HepG2 (cell line): ENCODE measurements around the gene MYOT. TPM values are rescaled to one million over a fixed set of nuclear protein-coding genes. Genes with fewer than 3 reads are reported as not detected.

ENCODE experiments used
- ATAC-seq: fragments of 200-7000 bp; cut with Tn5 transposase; 3 replicates; pipeline ENCODE4 v1.9.1; 2020; ENCODE audit warnings: mild to moderate bottlenecking, moderate library complexity
- BruUV-seq: library from RNA; stranded (reverse); fragments of 400-500 nt; replicated peaks from 2 replicates; lab custom pipeline; 2021; lab: Mats Ljungman, UMichigan
- CTCF ChIA-PET: fragments of 300-600 bp; formaldehyde crosslinking; extraction: SDS; loops from one replicate; lab custom pipeline; 2021; ENCODE audit warnings: low total read pairs, inconsistent platforms, low intra/inter-chr PET ratio; lab: Yijun Ruan, JAX
- POLR2A ChIA-PET: fragments of 350-600 bp; sonication (Branson Sonifier 250); formaldehyde crosslinking; loops from one replicate; lab custom pipeline; 2020; ENCODE audit warnings: antibody characterized with exemption, inconsistent platforms; lab: Yijun Ruan, JAX
- DNase-seq: peaks from one replicate; pipeline ENCODE4 v3.0.0-alpha.2; 2015; ENCODE audit warnings: low spot score
- FAIRE-seq: peaks from 3 replicates; lab custom pipeline; 2011; peaks lifted over from hg19 to GRCh38; lab: Jason Lieb, UNC
- H2AFZ ChIP-seq: one replicate; pipeline ENCODE4 v1.6.1; 2011; ENCODE audit warnings: low read length, inconsistent platforms
- H3K27ac ChIP-seq: fragments of 300-600 bp; 3 replicates; pipeline ENCODE4 v1.8.0; 2011; ENCODE audit warnings: mixed run types, mild to moderate bottlenecking, mixed read lengths, low read length, inconsistent platforms; ENCODE audit not compliant: insufficient read depth; ENCODE audit errors: extremely low read length
- H3K27me3 ChIP-seq, 2 experiments: fragments of 200-600 bp in 1 of 2; 2 replicates in 1 of 2; 3 replicates in 1 of 2; pipeline versions ENCODE4 v1.6.0 to v1.8.0; 2011; ENCODE audit warnings: low read length in 2 of 2, mild to moderate bottlenecking in 2 of 2, moderate library complexity in 2 of 2, inconsistent platforms in 1 of 2; ENCODE audit not compliant: insufficient read depth in 2 of 2, control insufficient read depth in 1 of 2
- H3K36me3 ChIP-seq, 2 experiments: fragments of 200-600 bp in 1 of 2; replicated peaks in 1 of 2; 2 replicates in 1 of 2; 3 replicates in 1 of 2; pipeline versions ENCODE4 v1.5.1 to v1.8.0; 2011; ENCODE audit warnings: low read length in 2 of 2, inconsistent platforms in 1 of 2; ENCODE audit not compliant: insufficient read depth in 2 of 2, control insufficient read depth in 1 of 2
- H3K4me1 ChIP-seq: 2 replicates; pipeline ENCODE4 v1.5.1; 2012; ENCODE audit warnings: low read length, inconsistent platforms; ENCODE audit not compliant: insufficient read depth
- H3K4me2 ChIP-seq: 2 replicates; pipeline ENCODE4 v1.6.0; 2011; ENCODE audit warnings: low read depth, low read length, inconsistent platforms
- H3K4me3 ChIP-seq, 3 experiments: fragments of 200-600 bp in 1 of 3; sonication (generic), shearing (Covaris generic) in 1 of 3; replicated peaks in 1 of 3; 2 replicates each; pipeline ENCODE4 v1.5.1; 2011 to 2016; ENCODE audit warnings: low read length in 3 of 3, inconsistent platforms in 2 of 3, low read depth in 2 of 3, mild to moderate bottlenecking in 2 of 3, control low read depth in 1 of 3, mixed read lengths in 1 of 3; ENCODE audit not compliant: insufficient read depth in 1 of 3
- H3K79me2 ChIP-seq: one replicate; pipeline ENCODE4 v1.6.1; 2011; ENCODE audit warnings: low read length, inconsistent platforms; ENCODE audit not compliant: insufficient read depth
- H3K9ac ChIP-seq: 2 replicates; pipeline ENCODE4 v1.6.0; 2011; ENCODE audit warnings: mild to moderate bottlenecking, low read depth, low read length, inconsistent platforms; ENCODE audit not compliant: insufficient read depth
- H3K9me3 ChIP-seq: 2 replicates; pipeline ENCODE4 v1.5.1; 2012; ENCODE audit warnings: mild to moderate bottlenecking, low read length
- H4K20me1 ChIP-seq: 2 replicates; pipeline ENCODE4 v1.6.0; 2011; ENCODE audit warnings: inconsistent platforms, mild to moderate bottlenecking, low read length, moderate library complexity; ENCODE audit not compliant: insufficient read depth
- ADNP ChIP-seq: sonication (generic); formaldehyde crosslinking; IDR thresholded peaks from 2 replicates; pipeline ENCODE4 v1.4.0; 2020; ENCODE audit warnings: missing genetic modification reagents
- ATRX ChIP-seq: sonication (generic); formaldehyde crosslinking; IDR thresholded peaks from 2 replicates; pipeline ENCODE4 v1.4.0; 2020; ENCODE audit warnings: missing genetic modification reagents, borderline replicate concordance
- BRF2 ChIP-seq: sonication (generic); formaldehyde crosslinking; IDR thresholded peaks from 2 replicates; pipeline ENCODE4 v1.8.1; 2022; ENCODE audit warnings: mild to moderate bottlenecking, missing genetic modification reagents
- E2F2 ChIP-seq: sonication (generic); formaldehyde crosslinking; IDR thresholded peaks from 2 replicates; pipeline ENCODE4 v1.4.0; 2020; ENCODE audit warnings: missing genetic modification reagents, borderline replicate concordance
- FOSL1 ChIP-seq: sonication (generic); formaldehyde crosslinking; IDR thresholded peaks from 2 replicates; pipeline ENCODE4 v1.9.0; 2021; ENCODE audit warnings: missing genetic modification reagents, borderline replicate concordance
- MLLT10 ChIP-seq: sonication (generic); formaldehyde crosslinking; IDR thresholded peaks from 2 replicates; pipeline ENCODE4 v1.4.0; 2020; ENCODE audit warnings: missing genetic modification reagents
- PPARG ChIP-seq: conservative IDR thresholded peaks from 2 replicates; pipeline ENCODE4 v1.6.1; 2016; ENCODE audit warnings: missing biosample characterization, missing genetic modification reagents
- RBFOX2 ChIP-seq: fragments of 200-400 bp; formaldehyde crosslinking; IDR thresholded peaks from 2 replicates; pipeline ENCODE4 v1.6.1; 2017; ENCODE audit warnings: low read depth, mild to moderate bottlenecking, low read length
- SATB2 ChIP-seq: sonication (generic); formaldehyde crosslinking; IDR thresholded peaks from 2 replicates; pipeline ENCODE4 v1.5.0; 2020; ENCODE audit warnings: missing genetic modification reagents
- SOX5 ChIP-seq: IDR thresholded peaks from 2 replicates; pipeline ENCODE4 v1.6.1; 2016; ENCODE audit warnings: borderline replicate concordance
- XRCC5 ChIP-seq: fragments of 200-400 bp; formaldehyde crosslinking; optimal IDR thresholded peaks from 2 replicates; pipeline ENCODE3; 2017; ENCODE audit warnings: mild to moderate bottlenecking, low read length
- ZNF253 ChIP-seq: sonication (generic); formaldehyde crosslinking; IDR thresholded peaks from 2 replicates; pipeline ENCODE4 v1.8.0; 2022; ENCODE audit warnings: mild to moderate bottlenecking, missing genetic modification reagents, borderline replicate concordance
- ZNF383 ChIP-seq: sonication (generic); formaldehyde crosslinking; IDR thresholded peaks from 2 replicates; pipeline ENCODE4 v1.4.0; 2020; ENCODE audit warnings: missing genetic modification reagents, mild to moderate bottlenecking, borderline replicate concordance
- ZSCAN20 ChIP-seq: sonication (generic); formaldehyde crosslinking; IDR thresholded peaks from 2 replicates; pipeline ENCODE4 v1.4.0; 2020; ENCODE audit warnings: missing genetic modification reagents, mild to moderate bottlenecking, borderline replicate concordance
- WGBS: methylation state at CpG from one replicate; pipeline ENCODE4 v1.1.6; 2017; ENCODE audit warnings: low lambda C conversion rate; 5-methylcytosine and 5-hydroxymethylcytosine counted together
- in situ Hi-C: cut with HindIII; loops from 2 replicates; pipeline ENCODE4 v1.10.0; 2017; ENCODE audit warnings: low pct_unique_long_range_greater_than_20kb; ENCODE audit not compliant: extremely low pct_ligation_motif_present
- intact Hi-C: fragments of 100-400 bp; cut with micrococcal nuclease; formaldehyde crosslinking; loops from one replicate; pipeline ENCODE4 v1.10.0; 2022; ENCODE audit not compliant: unreplicated experiment
- polyA plus RNA-seq, 8 experiments: library from polyadenylated mRNA; depleted of rRNA in 3 of 8; stranded (reverse) in 7 of 8; unstranded in 1 of 8; fragments of >200 nt; fragmentation: Illumina TruSeq in 4 of 8; extraction: Trizol in 4 of 8; gene quantifications; 2 replicates each; pipeline versions ENCODE4 v1.2.1 to v1.2.3, GENCODE V29; 2011 to 2016; ENCODE audit warnings: low read depth in 4 of 8, missing spikeins in 1 of 8, mixed read lengths in 1 of 8; ENCODE audit not compliant: insufficient read depth in 1 of 8
- total RNA-seq, 5 experiments: library from RNA; depleted of rRNA; stranded (reverse); fragments of >200 nt; fragmentation: Illumina TruSeq; extraction: Trizol; gene quantifications; 2 replicates each; pipeline ENCODE4 v1.2.3, GENCODE V29; 2016; ENCODE audit warnings: low read depth in 1 of 5
- TF ChIP-seq, protein P1 (sequence below): sonication (generic); formaldehyde crosslinking; IDR thresholded peaks from 2 replicates; pipeline ENCODE4 v1.9.0; 2021; ENCODE audit warnings: missing genetic modification reagents, borderline replicate concordance

MYOT gene
- total and polyA plus RNA-seq, 2 of the 13 experiments (the other 11 are each of a cell fraction or from before 2014, with no cell fraction given): not detected

DNA sequence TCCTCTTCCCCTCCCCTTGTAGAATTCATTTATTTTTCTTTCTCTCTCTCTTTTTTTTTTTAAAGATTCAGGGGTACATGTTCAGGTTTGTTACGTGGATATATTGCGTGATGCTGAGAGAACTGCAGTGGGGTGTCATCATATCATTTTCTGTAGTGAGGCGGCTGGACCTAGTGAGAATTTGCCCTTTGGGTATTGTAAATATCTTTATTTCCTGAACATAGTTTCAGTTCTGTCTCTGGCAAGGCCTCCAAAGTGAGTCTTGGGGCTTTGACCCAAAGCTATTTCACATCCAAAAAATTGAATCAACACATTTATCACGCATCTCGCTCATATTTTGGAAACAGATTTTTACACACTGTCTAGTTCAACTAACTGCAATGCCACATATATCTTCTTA lies 25.4 kb upstream of the MYOT start:
- no peak overlapping the region for H3K4me3 ChIP-seq
- H3K4me2 ChIP-seq: no peak overlapping the region
- H3K36me3 ChIP-seq: no peaks in the 10 kb centered on the region
- no TSS peak for BruUV-seq
- no peak overlapping the region for H3K27ac ChIP-seq
- no peaks in the 10 kb centered on the region for H4K20me1 ChIP-seq
- TF ChIP-seq SOX5 (CRISPR knock-in tag): no peak
- TF ChIP-seq MLLT10 (CRISPR knock-in tag): no peak
- TF ChIP-seq, protein P1, sequence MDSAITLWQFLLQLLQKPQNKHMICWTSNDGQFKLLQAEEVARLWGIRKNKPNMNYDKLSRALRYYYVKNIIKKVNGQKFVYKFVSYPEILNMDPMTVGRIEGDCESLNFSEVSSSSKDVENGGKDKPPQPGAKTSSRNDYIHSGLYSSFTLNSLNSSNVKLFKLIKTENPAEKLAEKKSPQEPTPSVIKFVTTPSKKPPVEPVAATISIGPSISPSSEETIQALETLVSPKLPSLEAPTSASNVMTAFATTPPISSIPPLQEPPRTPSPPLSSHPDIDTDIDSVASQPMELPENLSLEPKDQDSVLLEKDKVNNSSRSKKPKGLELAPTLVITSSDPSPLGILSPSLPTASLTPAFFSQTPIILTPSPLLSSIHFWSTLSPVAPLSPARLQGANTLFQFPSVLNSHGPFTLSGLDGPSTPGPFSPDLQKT (CRISPR knock-in tag): no peak
- TF ChIP-seq ZNF383 (CRISPR knock-in tag): no peak
- no peak for TF ChIP-seq SATB2
- CTCF ChIA-PET: no interaction called here
- DNase-seq (no peak), ATAC-seq (no peak), FAIRE-seq (no peak)
- no peaks in the 10 kb centered on the region for H3K9me3 ChIP-seq
- 32% methylated on average over 5 of the region's 5 CpGs for WGBS
- in situ Hi-C loops (no loop called here), intact Hi-C loops (no loop called here)
- no peak overlapping the region for H3K9ac ChIP-seq
- no peaks in the 10 kb centered on the region for H3K79me2 ChIP-seq
- no peaks in the 10 kb centered on the region; a peak in 1 of 5 replicates for H3K27me3 ChIP-seq
- POLR2A ChIA-PET: no interaction called here
- H3K4me1 ChIP-seq: no peaks in the 10 kb centered on the region
- no peak overlapping the region for H2AFZ ChIP-seq

GRCh38 chr5:137843676-137844299 lies 23.9 kb upstream of the MYOT start:
- 3% methylated on average over 4 of the region's 4 CpGs for WGBS
- Histone ChIP-seq H3K27ac (no peak overlapping the region), H3K9ac (no peak overlapping the region), H3K4me1 (no peaks in the 10 kb centered on the region), H2AFZ (no peak overlapping the region), H3K9me3 (no peaks in the 10 kb centered on the region), H3K4me2 (no peak overlapping the region), H3K79me2 (no peaks in the 10 kb centered on the region), H3K27me3 (no peaks in the 10 kb centered on the region; a peak in 1 of 5 replicates), H4K20me1 (no peaks in the 10 kb centered on the region), H3K36me3 (no peaks in the 10 kb centered on the region), H3K4me3 (no peak overlapping the region)
- intact Hi-C loops: no loop called here
- ChIA-PET CTCF (no interaction called here), POLR2A (no interaction called here)
- no peak for FAIRE-seq
- in situ Hi-C loops: no loop called here
- BruUV-seq: no TSS peak
- ATAC-seq: no peak
- no peak for DNase-seq
- TF ChIP-seq XRCC5 (no peak), FOSL1 (no peak), E2F2 (CRISPR knock-in tag) (no peak), ADNP (no peak), ZNF253 (CRISPR knock-in tag) (no peak), ZSCAN20 (no peak), BRF2 (CRISPR knock-in tag) (no peak), RBFOX2 (no peak), ATRX (CRISPR knock-in tag) (no peak), PPARG (CRISPR knock-in tag) (no peak)
